H9 (cell line): ENCODE data around the gene HIPK4. TPM values are rescaled to one million over a fixed set of nuclear protein-coding genes. Genes with fewer than 3 reads are reported as not detected.

ENCODE experiments used
- DNase-seq: peaks from one replicate; pipeline ENCODE4 v3.0.0-alpha.2; 2017
- H2AFZ ChIP-seq: one replicate; pipeline ENCODE4 v1.6.1; 2013; ENCODE audit warnings: mild to moderate bottlenecking, low read length, control low read depth, moderate library complexity
- H2AK5ac ChIP-seq: 2 replicates; pipeline ENCODE4 v1.6.1; 2013; ENCODE audit warnings: low read length, control low read depth, mixed read lengths; ENCODE audit not compliant: insufficient read length
- H2BK120ac ChIP-seq: one replicate; pipeline ENCODE4 v1.6.1; 2013; ENCODE audit warnings: low read depth, mild to moderate bottlenecking, low read length, control low read depth, inconsistent platforms; ENCODE audit not compliant: poor library complexity, severe bottlenecking
- H2BK12ac ChIP-seq: 2 replicates; pipeline ENCODE4 v1.6.1; 2013; ENCODE audit warnings: low read length, control low read depth, mixed read lengths, low read depth; ENCODE audit not compliant: insufficient read length
- H2BK15ac ChIP-seq: 2 replicates; pipeline ENCODE4 v1.6.1; 2013; ENCODE audit warnings: low read depth, low read length, control low read depth
- H2BK20ac ChIP-seq: one replicate; pipeline ENCODE4 v1.6.1; 2013; ENCODE audit warnings: low read depth, mild to moderate bottlenecking, low read length, control low read depth, inconsistent platforms; ENCODE audit not compliant: poor library complexity, severe bottlenecking
- H2BK5ac ChIP-seq: 2 replicates; pipeline ENCODE4 v1.6.1; 2013; ENCODE audit warnings: low read length, control low read depth, mixed read lengths; ENCODE audit not compliant: insufficient read length
- H3K14ac ChIP-seq: 2 replicates; pipeline ENCODE4 v1.6.1; 2013; ENCODE audit warnings: low read length, control low read depth; ENCODE audit not compliant: insufficient read depth
- H3K18ac ChIP-seq: 2 replicates; pipeline ENCODE4 v1.6.1; 2013; ENCODE audit warnings: low read depth, mild to moderate bottlenecking, mixed read lengths, low read length, control low read depth; ENCODE audit not compliant: insufficient read length
- H3K23ac ChIP-seq: 2 replicates; pipeline ENCODE4 v1.6.1; 2013; ENCODE audit warnings: low read length, control low read depth, mixed read lengths, low read depth; ENCODE audit not compliant: insufficient read length
- H3K23me2 ChIP-seq: 2 replicates; pipeline ENCODE4 v1.6.1; 2013; ENCODE audit warnings: low read depth, mild to moderate bottlenecking, mixed read lengths, low read length, control low read depth; ENCODE audit not compliant: insufficient read length, poor library complexity, severe bottlenecking
- H3K27ac ChIP-seq: 2 replicates; pipeline ENCODE4 v1.5.1; 2013; ENCODE audit warnings: low read length, control low read depth, mixed read lengths, low read depth; ENCODE audit not compliant: insufficient read length
- H3K27me3 ChIP-seq: 2 replicates; pipeline ENCODE4 v1.6.1; 2013; ENCODE audit warnings: low read length, control low read depth, inconsistent platforms; ENCODE audit not compliant: insufficient read depth
- H3K4ac ChIP-seq: 2 replicates; pipeline ENCODE4 v1.6.1; 2013; ENCODE audit warnings: low read depth, mild to moderate bottlenecking, control low read depth, inconsistent platforms, low read length, moderate library complexity
- H3K4me1 ChIP-seq: 2 replicates; pipeline ENCODE4 v1.6.1; 2013; ENCODE audit warnings: low read length, control low read depth, inconsistent platforms; ENCODE audit not compliant: insufficient read depth
- H3K4me2 ChIP-seq: 2 replicates; pipeline ENCODE4 v1.6.1; 2013; ENCODE audit warnings: low read length, control low read depth, mixed read lengths; ENCODE audit not compliant: insufficient read length, insufficient read depth
- H3K56ac ChIP-seq: 2 replicates; pipeline ENCODE4 v1.6.1; 2013; ENCODE audit warnings: low read depth, mild to moderate bottlenecking, mixed read lengths, low read length, control low read depth; ENCODE audit not compliant: insufficient read length
- H3K79me1 ChIP-seq: 2 replicates; pipeline ENCODE4 v1.6.1; 2013; ENCODE audit warnings: low read depth, mild to moderate bottlenecking, moderate library complexity, low read length, control low read depth, inconsistent platforms; ENCODE audit not compliant: insufficient read depth, poor library complexity, severe bottlenecking
- H3K79me2 ChIP-seq: 2 replicates; pipeline ENCODE4 v1.6.1; 2013; ENCODE audit warnings: low read length, control low read depth, inconsistent platforms; ENCODE audit not compliant: insufficient read depth
- H3K9ac ChIP-seq: 2 replicates; pipeline ENCODE4 v1.6.1; 2013; ENCODE audit warnings: low read length, control low read depth, mixed read lengths; ENCODE audit not compliant: insufficient read length; ENCODE audit errors: extremely low read depth
- H3K9me3 ChIP-seq: one replicate; pipeline ENCODE4 v1.6.1; 2013; ENCODE audit warnings: low read depth, low read length, inconsistent platforms; ENCODE audit not compliant: control insufficient read depth
- H3T11ph ChIP-seq: one replicate; pipeline ENCODE4 v1.6.1; 2013; ENCODE audit warnings: mild to moderate bottlenecking, low read length, control low read depth, inconsistent platforms
- H4K20me1 ChIP-seq: one replicate; pipeline ENCODE4 v1.6.1; 2013; ENCODE audit not compliant: control insufficient read depth, insufficient read length, insufficient read depth
- H4K5ac ChIP-seq: 2 replicates; pipeline ENCODE4 v1.6.1; 2013; ENCODE audit warnings: low read depth, mild to moderate bottlenecking, mixed read lengths, low read length, control low read depth; ENCODE audit not compliant: insufficient read length
- H4K8ac ChIP-seq: replicated peaks from 2 replicates; pipeline ENCODE4 v1.6.1; 2013; ENCODE audit warnings: low read length, control low read depth, mixed read lengths, low read depth; ENCODE audit not compliant: insufficient read length
- H4K91ac ChIP-seq: 2 replicates; pipeline ENCODE4 v1.6.1; 2013; ENCODE audit warnings: low read depth, mild to moderate bottlenecking, moderate library complexity, mixed read lengths, low read length, control low read depth; ENCODE audit not compliant: insufficient read length
- H3K27ac Mint-ChIP-seq, 3 experiments: 2 replicates in 2 of 3; 3 replicates in 1 of 3; pipeline ENCODE4 v1.8.0; 2020 to 2021; ENCODE audit warnings: mixed read lengths in 3 of 3, mild to moderate bottlenecking in 1 of 3, moderate library complexity in 1 of 3
- H3K27me3 Mint-ChIP-seq: 2 replicates; pipeline ENCODE4 v1.8.0; 2021; ENCODE audit warnings: low read depth, mild to moderate bottlenecking, moderate library complexity, mixed read lengths
- H3K36me3 Mint-ChIP-seq, 3 experiments: 2 replicates in 2 of 3; 3 replicates in 1 of 3; pipeline ENCODE4 v1.8.0; 2020 to 2021; ENCODE audit warnings: low read depth in 3 of 3, mixed read lengths in 3 of 3; ENCODE audit not compliant: insufficient read depth in 1 of 3
- H3K4me1 Mint-ChIP-seq, 2 experiments: 2 replicates each; pipeline ENCODE4 v1.8.0; 2020; ENCODE audit warnings: mixed read lengths in 2 of 2
- H3K4me3 Mint-ChIP-seq, 2 experiments: 2 replicates in 1 of 2; 3 replicates in 1 of 2; pipeline ENCODE4 v1.8.0; 2020 to 2021; ENCODE audit warnings: mild to moderate bottlenecking in 2 of 2, mixed read lengths in 2 of 2, moderate library complexity in 1 of 2
- H3K9me3 Mint-ChIP-seq, 2 experiments: 2 replicates in 1 of 2; 3 replicates in 1 of 2; pipeline ENCODE4 v1.8.0; 2020; ENCODE audit warnings: mild to moderate bottlenecking in 2 of 2, mixed read lengths in 2 of 2, moderate library complexity in 1 of 2
- CTCF ChIP-seq: fragments of 200-600 bp; sonication (generic); conservative IDR thresholded peaks from 3 replicates; pipeline ENCODE4 v1.8.0; 2021; ENCODE audit warnings: antibody characterized with exemption, mild to moderate bottlenecking
- WGBS: extraction: QIAGEN DNeasy Blood & Tissue Kit; methylation state at CpG from one replicate; pipeline ENCODE4 v1.1.7; 2013; ENCODE audit warnings: missing lambda C conversion rate, low lambda C conversion rate, mixed read lengths; ENCODE audit not compliant: insufficient read length; ENCODE audit errors: extremely low coverage; 5-methylcytosine and 5-hydroxymethylcytosine counted together
- total RNA-seq: library from RNA; stranded (reverse); gene quantifications from 2 replicates; pipeline ENCODE4 v1.2.1, GENCODE V29; 2021

HIPK4 gene
- total RNA-seq, 1 experiment from 2014 or later: 0.15 TPM

GRCh38 chr19:40419066-40419612 lies 29.2 kb upstream of the HIPK4 start:
- peaks cover 7% of the 10 kb centered on the region for H3K27me3 Mint-ChIP-seq
- Histone ChIP-seq H3T11ph (no peak overlapping the region), H3K4me2 (no peak overlapping the region), H4K20me1 (no peaks in the 10 kb centered on the region), H3K27ac (no peak overlapping the region), H2BK12ac (no peak overlapping the region), H4K91ac (no peak overlapping the region), H2BK20ac (no peak overlapping the region), H2AFZ (no peak overlapping the region), H4K8ac (no peak overlapping the region), H3K14ac (no peak overlapping the region), H3K18ac (no peak overlapping the region), H3K9ac (no peak overlapping the region), H3K79me1 (no peaks in the 10 kb centered on the region), H3K56ac (no peak overlapping the region), H3K79me2 (no peaks in the 10 kb centered on the region), H3K9me3 (no peaks in the 10 kb centered on the region), H3K27me3 (no peaks in the 10 kb centered on the region), H3K23me2 (peaks cover 3% of the 10 kb centered on the region), H3K4me1 (no peaks in the 10 kb centered on the region; the same call in 1 of the 2 replicates), H3K4ac (no peak overlapping the region), H2BK120ac (no peak overlapping the region), H3K23ac (no peak overlapping the region), H4K5ac (no peak overlapping the region), H2AK5ac (no peak overlapping the region), H2BK5ac (no peak overlapping the region), H2BK15ac (no peak overlapping the region)
- H3K4me3 Mint-ChIP-seq: peak overlapping the region in 1 of 2 experiments; percentile 4; a peak in 1 of 5 replicates
- peak; percentile 33 for DNase-seq
- peaks cover 17 to 29% of the 10 kb centered on the region in 2 experiments for H3K4me1 Mint-ChIP-seq
- H3K36me3 Mint-ChIP-seq: peaks cover 0 to 5% (median 4%) of the 10 kb centered on the region in 3 experiments; a peak in 3 of 7 replicates
- WGBS: no CpG with 5 or more reads among the region's 5 CpGs
- TF ChIP-seq CTCF: no peak
- peaks cover 0 to 3% of the 10 kb centered on the region in 2 experiments; a peak in 1 of 5 replicates for H3K9me3 Mint-ChIP-seq
- H3K27ac Mint-ChIP-seq: peak overlapping the region in 1 of 3 experiments; percentile 6; a peak in 3 of 7 replicates
